ENCODE measurements around the gene LRPAP1. TPM values are rescaled to one million over a fixed set of nuclear protein-coding genes. Genes with fewer than 3 reads are reported as not detected.

The LRPAP1 gene
- total and polyA plus RNA-seq, 2 donors (not counting 1 experiment from before 2014, with no cell fraction given) = 62.9 to 80.5 TPM

DNA sequence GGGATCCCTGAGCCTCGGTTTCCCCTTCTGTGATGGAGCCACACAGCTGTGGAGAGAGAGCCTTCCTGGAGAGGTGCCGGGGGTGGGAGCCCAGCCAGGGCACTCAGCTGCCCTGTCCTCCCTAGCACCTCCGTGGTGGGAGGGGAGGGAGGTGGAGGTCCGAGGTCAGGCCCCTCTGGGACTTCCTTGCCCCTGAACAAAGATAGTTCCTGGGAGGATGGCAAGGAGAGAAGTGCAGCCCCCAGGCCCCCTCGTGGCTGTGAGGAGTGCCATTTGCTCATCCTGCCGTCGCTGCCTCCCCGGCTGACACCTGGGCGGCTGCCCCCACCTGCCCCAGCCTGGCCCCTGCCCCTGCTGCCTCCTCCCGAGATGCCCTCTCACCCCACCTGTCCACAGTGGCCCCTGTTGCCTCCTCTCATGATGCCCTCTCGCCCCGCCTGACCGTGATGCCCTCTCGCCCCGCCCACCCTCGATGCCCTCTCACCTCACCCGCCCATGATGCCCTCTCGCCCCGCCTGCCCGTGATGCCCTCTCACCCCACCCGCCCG is 56.4 kb downstream of the LRPAP1 start:
- H3K4me1 ChIP-seq (ENCODE audit: control insufficient read depth, extremely low read depth, insufficient read depth, low read length) = no peaks in the 10 kb centered on the region
- no peak overlapping the region for H3K27ac ChIP-seq (ENCODE audit: insufficient read depth, low read length)
- no peak overlapping the region for H3K9ac ChIP-seq (ENCODE audit: insufficient read depth, low read length)
- no peak overlapping the region for H2AFZ ChIP-seq (ENCODE audit: low read length)
- H4K20me1 ChIP-seq (ENCODE audit: control insufficient read depth, extremely low read depth, insufficient read depth, low read length) = no peaks in the 10 kb centered on the region
- H3K4me2 ChIP-seq (ENCODE audit: extremely low read depth, insufficient read depth, low read length) = no peak overlapping the region
- no peak for DNase-seq (ENCODE audit: low read depth in 2 of 2)
- H3K4me3 ChIP-seq (replicated peaks in 1 of 4; ENCODE audit: control extremely low read depth in 1 of 4, insufficient read depth in 1 of 4, low read depth in 3 of 4, low read length in 4 of 4) = no peak overlapping the region
- H3K27me3 ChIP-seq (ENCODE audit: control insufficient read depth, insufficient read depth, low read length) = no peaks in the 10 kb centered on the region
- no peaks in the 10 kb centered on the region for H3K36me3 ChIP-seq (ENCODE audit: control insufficient read depth, insufficient read depth, low read length)
- no peaks in the 10 kb centered on the region for H3K9me3 ChIP-seq (ENCODE audit: control insufficient read depth, insufficient read depth, low read depth, low read length)
- TF ChIP-seq EZH2 (IDR thresholded peaks at IDR 0.05; ENCODE audit: low read length, missing control alignments) = no peak
- TF ChIP-seq, protein P1, sequence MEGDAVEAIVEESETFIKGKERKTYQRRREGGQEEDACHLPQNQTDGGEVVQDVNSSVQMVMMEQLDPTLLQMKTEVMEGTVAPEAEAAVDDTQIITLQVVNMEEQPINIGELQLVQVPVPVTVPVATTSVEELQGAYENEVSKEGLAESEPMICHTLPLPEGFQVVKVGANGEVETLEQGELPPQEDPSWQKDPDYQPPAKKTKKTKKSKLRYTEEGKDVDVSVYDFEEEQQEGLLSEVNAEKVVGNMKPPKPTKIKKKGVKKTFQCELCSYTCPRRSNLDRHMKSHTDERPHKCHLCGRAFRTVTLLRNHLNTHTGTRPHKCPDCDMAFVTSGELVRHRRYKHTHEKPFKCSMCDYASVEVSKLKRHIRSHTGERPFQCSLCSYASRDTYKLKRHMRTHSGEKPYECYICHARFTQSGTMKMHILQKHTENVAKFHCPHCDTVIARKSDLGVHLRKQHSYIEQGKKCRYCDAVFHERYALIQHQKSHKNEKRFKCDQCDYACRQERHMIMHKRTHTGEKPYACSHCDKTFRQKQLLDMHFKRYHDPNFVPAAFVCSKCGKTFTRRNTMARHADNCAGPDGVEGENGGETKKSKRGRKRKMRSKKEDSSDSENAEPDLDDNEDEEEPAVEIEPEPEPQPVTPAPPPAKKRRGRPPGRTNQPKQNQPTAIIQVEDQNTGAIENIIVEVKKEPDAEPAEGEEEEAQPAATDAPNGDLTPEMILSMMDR (conservative IDR thresholded peaks at IDR 0.05 in 1 of 2, IDR thresholded peaks at IDR 0.05 in 1 of 2; ENCODE audit: low read depth in 1 of 2, low read length in 2 of 2) = no peak
- no peaks in the 10 kb centered on the region for H3K79me2 ChIP-seq (ENCODE audit: control insufficient read depth, insufficient read depth, low read length)

DNA sequence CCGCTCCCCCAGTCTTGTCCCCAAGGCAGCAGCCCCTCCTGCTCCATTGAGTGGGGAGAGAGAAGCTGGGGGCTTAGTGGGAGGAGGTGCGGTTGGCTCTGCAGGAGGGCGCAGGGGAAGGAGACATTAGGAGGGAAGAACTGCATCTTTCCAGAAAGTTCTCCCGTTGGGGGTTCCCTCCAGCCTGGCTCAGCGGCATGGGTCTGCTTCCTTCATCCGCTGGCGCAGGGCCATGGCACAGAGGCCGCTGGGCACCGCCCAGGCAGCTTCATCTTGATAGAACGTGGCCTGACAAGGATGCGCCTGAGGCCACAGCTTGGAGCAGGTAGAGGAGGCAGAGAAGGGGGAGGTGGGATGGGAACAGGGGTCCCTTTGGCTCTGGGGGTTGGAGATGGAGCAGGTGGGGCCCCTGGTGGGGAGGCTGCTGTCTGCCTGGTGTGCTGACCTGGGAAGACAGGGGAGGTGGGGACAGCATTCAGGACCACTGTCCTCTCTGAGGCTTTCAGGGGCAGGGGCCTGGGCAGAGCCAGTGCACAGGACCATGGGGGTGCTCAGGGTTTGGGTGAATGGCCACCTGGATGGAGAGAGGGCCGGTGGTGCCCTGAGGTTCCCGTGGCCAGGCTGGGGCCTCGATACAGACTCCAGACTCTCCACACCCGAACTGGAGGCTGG is 57.0 kb downstream of the LRPAP1 start:
- TF ChIP-seq, protein P1 (conservative IDR thresholded peaks at IDR 0.05 in 1 of 2, IDR thresholded peaks at IDR 0.05 in 1 of 2; ENCODE audit: low read depth in 1 of 2, low read length in 2 of 2) = no peak
- TF ChIP-seq EZH2 (IDR thresholded peaks at IDR 0.05; ENCODE audit: low read length, missing control alignments) = no peak
- H3K4me1 ChIP-seq (ENCODE audit: control insufficient read depth, extremely low read depth, insufficient read depth, low read length) = no peaks in the 10 kb centered on the region
- no peak overlapping the region for H3K27ac ChIP-seq (ENCODE audit: insufficient read depth, low read length)
- H3K4me3 ChIP-seq (replicated peaks in 1 of 4; ENCODE audit: control extremely low read depth in 1 of 4, insufficient read depth in 1 of 4, low read depth in 3 of 4, low read length in 4 of 4) = no peak overlapping the region
- no peak overlapping the region for H2AFZ ChIP-seq (ENCODE audit: low read length)
- DNase-seq (ENCODE audit: low read depth in 2 of 2) = no peak
- no peak overlapping the region for H3K4me2 ChIP-seq (ENCODE audit: extremely low read depth, insufficient read depth, low read length)
- H3K36me3 ChIP-seq (ENCODE audit: control insufficient read depth, insufficient read depth, low read length) = no peaks in the 10 kb centered on the region
- H4K20me1 ChIP-seq (ENCODE audit: control insufficient read depth, extremely low read depth, insufficient read depth, low read length) = no peaks in the 10 kb centered on the region
- no peaks in the 10 kb centered on the region for H3K27me3 ChIP-seq (ENCODE audit: control insufficient read depth, insufficient read depth, low read length)
- H3K9ac ChIP-seq (ENCODE audit: insufficient read depth, low read length) = no peak overlapping the region
- no peaks in the 10 kb centered on the region for H3K79me2 ChIP-seq (ENCODE audit: control insufficient read depth, insufficient read depth, low read length)
- no peaks in the 10 kb centered on the region for H3K9me3 ChIP-seq (ENCODE audit: control insufficient read depth, insufficient read depth, low read depth, low read length)

DNA sequence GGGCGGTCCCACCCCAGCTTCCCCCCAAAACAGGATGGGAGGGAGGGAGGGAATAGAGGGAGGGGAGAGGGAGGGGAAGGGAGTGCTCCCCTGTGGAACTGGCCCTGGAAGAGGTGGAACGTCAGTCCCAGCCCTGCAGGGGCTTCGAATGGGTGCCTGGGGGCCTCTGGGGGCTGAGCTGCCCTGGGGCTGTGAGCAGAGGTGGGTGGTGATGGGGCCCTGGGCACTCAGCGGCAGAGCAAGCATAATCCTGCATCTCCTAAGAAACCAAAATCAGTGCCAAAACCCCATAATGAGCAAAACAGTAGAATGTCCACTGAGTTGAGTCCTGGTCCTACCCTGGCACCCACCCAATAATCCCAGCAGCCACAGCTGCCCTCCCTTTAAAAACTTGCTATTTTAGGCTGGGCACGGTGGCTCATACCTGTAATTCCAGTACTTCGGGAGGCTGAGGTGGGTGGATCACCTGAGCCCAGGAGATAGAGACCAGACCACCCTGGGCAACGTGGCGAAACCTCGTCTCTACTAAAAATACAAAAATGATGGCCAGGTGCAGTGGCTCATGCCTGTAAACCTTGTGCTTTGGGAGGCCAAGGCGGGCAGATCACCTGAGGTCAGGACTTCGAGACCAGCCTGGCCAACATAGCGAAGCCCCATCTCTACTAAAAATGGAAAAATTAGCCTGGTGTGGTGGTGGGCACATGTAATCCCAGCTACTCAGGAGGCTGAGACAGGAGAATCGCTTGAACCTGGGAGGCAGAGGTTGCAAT is 58.0 kb downstream of the LRPAP1 start:
- H3K9ac ChIP-seq (ENCODE audit: insufficient read depth, low read length) = no peak overlapping the region
- peaks cover 4% of the 10 kb centered on the region for H3K27me3 ChIP-seq (ENCODE audit: control insufficient read depth, insufficient read depth, low read length)
- H4K20me1 ChIP-seq (ENCODE audit: control insufficient read depth, extremely low read depth, insufficient read depth, low read length) = no peaks in the 10 kb centered on the region
- no peaks in the 10 kb centered on the region for H3K9me3 ChIP-seq (ENCODE audit: control insufficient read depth, insufficient read depth, low read depth, low read length)
- H3K4me1 ChIP-seq (ENCODE audit: control insufficient read depth, extremely low read depth, insufficient read depth, low read length) = no peaks in the 10 kb centered on the region
- no peak overlapping the region for H3K27ac ChIP-seq (ENCODE audit: insufficient read depth, low read length)
- no peaks in the 10 kb centered on the region for H3K79me2 ChIP-seq (ENCODE audit: control insufficient read depth, insufficient read depth, low read length)
- H2AFZ ChIP-seq (ENCODE audit: low read length) = no peak overlapping the region
- no peak overlapping the region for H3K4me2 ChIP-seq (ENCODE audit: extremely low read depth, insufficient read depth, low read length)
- DNase-seq (ENCODE audit: low read depth in 2 of 2) = no peak
- no peaks in the 10 kb centered on the region for H3K36me3 ChIP-seq (ENCODE audit: control insufficient read depth, insufficient read depth, low read length)
- H3K4me3 ChIP-seq (replicated peaks in 1 of 4; ENCODE audit: control extremely low read depth in 1 of 4, insufficient read depth in 1 of 4, low read depth in 3 of 4, low read length in 4 of 4) = no peak overlapping the region
- TF ChIP-seq, protein P1 (conservative IDR thresholded peaks at IDR 0.05 in 1 of 2, IDR thresholded peaks at IDR 0.05 in 1 of 2; ENCODE audit: low read depth in 1 of 2, low read length in 2 of 2) = no peak
- no peak for TF ChIP-seq EZH2 (IDR thresholded peaks at IDR 0.05; ENCODE audit: low read length, missing control alignments)

Data from fibroblast of lung (primary cell).